ENCODE measurements around the gene ERN2.

DNA sequence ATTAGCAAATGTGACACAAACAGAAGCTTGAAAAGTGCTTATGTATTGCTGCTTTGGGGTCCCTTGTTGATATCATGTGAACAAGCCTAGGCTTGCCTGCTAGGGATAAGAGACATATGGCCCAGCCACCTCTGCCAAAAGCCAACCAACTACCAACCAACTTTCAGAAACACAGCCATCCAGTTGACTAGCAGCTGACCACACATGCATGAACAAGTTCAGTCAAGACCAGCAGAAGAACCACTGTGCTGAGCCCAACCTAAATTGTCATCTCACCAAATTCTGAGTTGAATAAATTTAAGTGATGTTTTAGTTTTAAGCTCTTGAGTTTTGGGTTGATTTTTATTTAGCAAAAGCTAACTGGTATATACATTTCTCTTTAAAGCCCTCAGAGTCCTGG is 3.5 kb downstream of the ERN2 start:
- TF ChIP-seq CTCF (conservative IDR thresholded peaks at IDR 0.05) (no peak), ZFX (IDR thresholded peaks at IDR 0.05) (no peak)

All from C4-2B (cell line).